Left colon (tissue), 2 donors: ENCODE data around the gene ETS2. TPM values are rescaled to one million over a fixed set of nuclear protein-coding genes. Genes with fewer than 3 reads are reported as not detected.

Source experiments
- ATAC-seq: fragments of 200-7000 bp; cut with Tn5 transposase; one replicate; pipeline ENCODE4 v1.9.1; 2020; ENCODE audit warnings: mild to moderate bottlenecking, moderate library complexity
- DNase-seq, 2 donors: peaks; one replicate each; pipeline ENCODE4 v3.0.0-alpha.2; 2020
- intact Hi-C, 2 donors: fragments of 100-400 bp; cut with DNase I in 1 of 2; cut with micrococcal nuclease in 1 of 2; formaldehyde crosslinking; loops; one replicate each; pipeline versions ENCODE4 v1.11.2 to v1.14.0; 2022; cut with DNase I, micrococcal nuclease
- total RNA-seq, 2 donors: library from RNA; stranded (reverse); fragmentation: NEBNext Ultra II Directional; extraction: Animal tissue kit (Norgen Biotek cat#: 25700); gene quantifications; one replicate each; pipeline ENCODE4 v1.2.1, GENCODE V29; 2021
- donor health status: DM: no; HTN: no; CAD: no.
- donor health status: DM: yes; HTN: yes; CAD: no.

ETS2 gene
- total RNA-seq, 2 donors from 2014 or later, result 158 to 274 TPM

GRCh38 chr21:38774586-38775285 lies 31.0 kb upstream of the ETS2 start:
- DNase-seq, result no peak
- no peak for ATAC-seq
- intact Hi-C loops, result no loop called here

DNA sequence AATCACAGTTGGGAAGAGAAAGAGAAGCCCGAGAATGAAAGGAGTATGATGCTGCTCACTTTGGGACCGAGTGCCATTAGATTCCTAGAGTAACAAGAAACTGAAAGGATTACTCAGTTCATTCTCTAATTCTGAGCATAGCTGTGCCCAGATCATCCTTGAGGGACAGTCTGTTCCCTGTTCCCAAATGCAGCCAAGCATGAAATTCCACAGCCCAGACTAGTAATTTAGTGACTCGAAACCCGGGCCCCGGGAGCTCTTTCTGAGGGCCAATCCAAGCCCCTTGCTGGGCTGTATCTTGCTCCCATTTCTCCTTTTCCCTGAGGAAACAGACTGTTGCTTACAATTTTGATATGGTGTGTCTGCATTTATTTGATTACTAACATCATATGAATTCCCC lies 30.0 kb upstream of the ETS2 start:
- DNase-seq (no peak), ATAC-seq (no peak)
- intact Hi-C loops, result no loop called here

GRCh38 chr21:38777015-38777414 lies 28.7 kb upstream of the ETS2 start:
- intact Hi-C loops, result no loop called here
- ATAC-seq, result no peak
- no peak for DNase-seq

- no peak for ATAC-seq
- DNase-seq, result no peak
- intact Hi-C loops, result no loop called here
Measured at GRCh38 chr21:38777531-38777930, 28.2 kb upstream of the ETS2 start.

GRCh38 chr21:38780879-38781278 lies 24.9 kb upstream of the ETS2 start:
- intact Hi-C loops, result no loop called here
- ATAC-seq, result peak; percentile 27
- no peak for DNase-seq

- DNase-seq, result no peak
- no peak for ATAC-seq
- intact Hi-C loops, result no loop called here
Measured at GRCh38 chr21:38784458-38785266, 21.1 kb upstream of the ETS2 start.

DNA sequence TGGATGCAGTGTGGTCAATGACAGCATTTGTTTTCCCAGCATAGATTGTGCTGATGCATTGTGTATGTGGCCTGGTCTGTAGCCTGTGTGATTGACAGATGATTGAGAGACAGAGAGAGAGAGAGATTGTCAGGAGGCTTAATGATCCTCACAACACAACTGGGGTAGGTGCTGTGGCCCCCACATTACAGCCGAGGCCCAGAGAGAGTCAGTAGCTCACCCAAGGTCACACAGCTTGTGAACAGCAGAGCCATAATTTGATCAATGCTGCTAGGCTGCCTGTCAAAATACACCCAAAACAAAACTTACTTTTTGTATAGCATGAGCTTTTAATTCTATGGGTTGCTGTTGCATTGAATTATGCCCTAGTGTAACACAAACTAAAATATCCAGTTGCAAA lies 20.2 kb upstream of the ETS2 start:
- ATAC-seq (no peak), DNase-seq (no peak)
- intact Hi-C loops, result no loop called here

DNA sequence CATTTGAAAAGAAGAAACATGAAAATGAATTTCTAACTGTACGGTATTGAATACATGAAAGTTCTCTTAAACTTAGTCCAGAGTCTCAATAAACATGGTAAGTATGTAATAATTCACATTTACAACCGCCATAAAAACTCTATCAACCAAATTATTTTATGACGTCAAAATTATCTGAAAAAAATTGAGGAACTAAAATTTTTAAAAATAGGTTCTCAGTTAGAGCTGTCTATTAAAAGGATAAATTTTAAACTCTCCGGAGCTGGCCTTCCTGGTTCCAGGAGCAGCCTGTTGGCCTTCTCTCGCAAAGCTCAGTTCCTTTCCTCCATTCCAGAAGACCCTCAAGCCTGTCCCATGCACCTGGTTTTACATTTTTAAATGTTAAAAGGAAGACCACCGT lies 18.7 kb upstream of the ETS2 start:
- DNase-seq, result no peak

GRCh38 chr21:38787461-38788274 lies 18.1 kb upstream of the ETS2 start:
- peak; percentile 70 to 90 for DNase-seq
- intact Hi-C loops, result no loop called here
- peak; percentile 86 for ATAC-seq

More for the DNA sequence above, 18.7 kb upstream of the ETS2 start:
- peak; percentile 32 for ATAC-seq
- intact Hi-C loops, result no loop called here

DNA sequence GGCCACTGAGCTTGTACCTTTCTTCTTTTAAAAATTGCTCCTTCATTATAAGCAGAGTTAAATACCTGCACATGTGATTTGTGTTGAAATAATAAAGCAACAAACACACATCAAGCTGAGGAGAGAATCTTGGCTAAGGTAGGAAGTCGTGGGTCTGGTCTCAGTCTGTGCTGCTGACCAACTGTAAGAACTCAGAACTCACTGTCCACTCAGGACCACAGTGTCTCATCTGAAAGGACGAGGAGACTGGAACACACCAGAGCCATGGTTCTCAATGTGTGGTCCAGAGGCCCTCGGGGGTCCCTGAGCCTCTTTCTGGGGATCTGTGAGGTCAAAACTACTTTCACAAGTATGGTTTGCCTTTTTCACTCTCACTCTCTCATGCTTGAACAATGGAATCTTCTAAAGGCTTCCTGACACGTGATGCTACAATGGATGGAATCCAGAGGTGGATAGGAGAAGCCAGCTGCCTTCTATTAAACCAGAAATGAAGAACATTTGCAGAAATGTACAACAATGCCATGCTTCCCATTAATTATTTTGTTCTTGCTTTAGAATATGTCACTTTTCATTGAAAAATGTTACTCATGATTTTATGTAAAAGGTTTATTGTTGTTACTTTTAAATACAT lies 17.3 kb upstream of the ETS2 start:
- no peak for ATAC-seq
- no peak for DNase-seq
- intact Hi-C loops, result no loop called here

DNA sequence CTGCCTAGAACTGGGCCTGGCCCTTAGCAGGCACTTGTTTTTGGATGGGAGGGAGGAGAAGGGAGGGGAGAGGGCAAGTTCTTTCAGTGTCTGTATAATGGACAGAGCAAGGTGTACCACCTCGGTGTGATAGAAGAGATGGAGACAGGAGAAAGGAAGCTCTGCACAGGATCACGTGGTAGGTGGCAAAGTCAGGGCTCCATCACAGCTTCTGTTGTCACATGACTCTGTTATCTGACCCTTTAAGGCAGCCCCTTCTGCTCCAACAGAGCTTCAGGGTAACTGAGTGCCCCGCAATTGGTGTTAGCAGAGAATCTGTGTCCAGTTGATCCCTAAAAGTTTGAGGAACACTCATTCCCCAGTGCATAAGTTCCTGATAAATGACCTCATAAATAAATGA lies 16.5 kb upstream of the ETS2 start:
- ATAC-seq (no peak), DNase-seq (no peak)
- intact Hi-C loops, result no loop called here

GRCh38 chr21:38790059-38790458 lies 15.7 kb upstream of the ETS2 start:
- intact Hi-C loops, result no loop called here
- peak; percentile 55 for ATAC-seq
- DNase-seq, result peak in 1 of 2 donors; percentile 46

DNA sequence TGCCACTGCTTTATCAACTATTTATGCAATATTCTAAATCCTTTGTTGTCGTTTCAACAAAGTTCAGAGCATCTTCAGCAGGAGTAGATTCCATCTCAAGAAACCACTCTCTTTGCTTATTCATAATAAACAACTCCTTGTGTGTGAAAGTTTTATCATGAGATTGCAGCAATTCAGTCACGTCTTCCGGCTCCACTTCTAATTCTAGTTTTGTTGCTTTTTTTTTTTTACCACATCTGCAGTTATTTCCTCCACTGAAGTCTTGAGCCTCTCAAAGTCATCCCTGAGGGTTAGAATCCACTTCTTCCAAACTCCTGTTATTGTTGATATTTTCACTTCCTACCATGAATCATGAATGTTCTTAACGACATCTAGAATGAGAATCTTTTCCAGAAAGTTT lies 14.8 kb upstream of the ETS2 start:
- intact Hi-C loops, result no loop called here
- DNase-seq (no peak), ATAC-seq (peak; percentile 16)

GRCh38 chr21:38792676-38793459 lies 12.9 kb upstream of the ETS2 start:
- DNase-seq (no peak), ATAC-seq (no peak)
- intact Hi-C loops, result no loop called here

GRCh38 chr21:38793926-38794713 lies 11.6 kb upstream of the ETS2 start:
- DNase-seq (no peak), ATAC-seq (peak; percentile 30)

DNA sequence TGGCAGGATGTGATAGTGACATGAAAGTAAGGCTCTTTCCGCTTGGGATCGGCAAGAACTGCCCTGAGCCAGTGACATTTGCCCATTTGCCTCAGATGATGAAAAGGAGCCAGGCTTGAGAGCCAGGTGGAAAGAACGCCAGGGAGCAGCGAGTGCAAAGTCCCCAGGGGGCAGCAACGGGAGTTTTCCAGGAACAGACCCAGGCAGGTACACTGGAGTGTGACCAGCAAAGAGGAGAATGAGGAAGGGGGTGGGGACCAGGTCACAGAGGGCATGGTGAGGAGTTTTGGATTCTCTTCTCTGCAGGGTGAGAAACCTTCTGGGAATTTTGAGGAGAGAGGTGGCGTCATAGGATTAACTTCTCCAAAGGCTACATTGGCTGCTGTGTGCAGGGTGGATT lies 10.8 kb upstream of the ETS2 start:
- no peak for ATAC-seq
- DNase-seq, result no peak

More at GRCh38 chr21:38793926-38794713, 11.6 kb upstream of the ETS2 start:
- intact Hi-C loops, result no loop called here

DNA sequence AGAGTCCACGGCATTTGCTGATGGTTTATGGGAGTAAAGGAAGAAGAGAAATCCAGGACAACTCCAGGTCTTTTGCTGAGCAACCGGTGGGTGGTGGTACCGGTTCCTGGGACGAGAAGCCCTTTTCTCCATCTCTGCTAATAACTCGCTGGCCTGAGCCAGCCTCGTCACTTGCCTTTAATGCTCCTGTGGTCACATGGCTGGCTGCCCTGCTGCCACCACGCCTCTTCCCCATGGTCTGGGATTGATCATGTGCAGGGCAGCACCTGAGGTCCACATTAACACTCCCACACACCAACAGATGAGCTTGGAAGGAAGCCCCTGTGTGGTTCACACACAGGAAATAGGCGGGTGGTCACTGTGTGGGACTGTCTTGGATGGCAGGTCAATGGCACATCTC lies 10.3 kb upstream of the ETS2 start:
- no peak for DNase-seq
- no peak for ATAC-seq
- intact Hi-C loops, result no loop called here

More for the DNA sequence above, 10.8 kb upstream of the ETS2 start:
- intact Hi-C loops, result no loop called here

GRCh38 chr21:38796424-38796823 lies 9.3 kb upstream of the ETS2 start:
- no peak for ATAC-seq
- DNase-seq, result no peak
- intact Hi-C loops, result no loop called here
